B cell (primary cell): ENCODE data around the gene SOHLH1. TPM values are rescaled to one million over a fixed set of nuclear protein-coding genes. Genes with fewer than 3 reads are reported as not detected.

Experiments
- ATAC-seq: fragments of 200-7000 bp; cut with Tn5 transposase; one replicate; pipeline ENCODE4 v1.10.0; 2021; ENCODE audit warnings: low read depth, mild to moderate bottlenecking, moderate number of reproducible peaks, moderate library complexity
- CTCF ChIA-PET: fragments of 350-600 bp; sonication (Branson Sonifier 250); formaldehyde crosslinking; loops from one replicate; lab custom pipeline; 2021; ENCODE audit warnings: antibody characterized with exemption, inconsistent platforms; lab: Charles Lee
- POLR2A ChIA-PET: fragments of 350-600 bp; sonication (Branson Sonifier 250); formaldehyde crosslinking; loops from one replicate; lab custom pipeline; 2021; ENCODE audit warnings: antibody characterized with exemption; lab: Charles Lee
- DNase-seq: peaks from one replicate; pipeline ENCODE4 v3.0.0; 2013
- H2AFZ ChIP-seq: 2 replicates; pipeline ENCODE4 v1.6.1; 2012; ENCODE audit warnings: mild to moderate bottlenecking, low read depth, low read length; ENCODE audit not compliant: insufficient read depth, poor library complexity, severe bottlenecking
- H3K27ac ChIP-seq, 2 donors: 1 replicate in 1 of 2; 2 replicates in 1 of 2; pipeline ENCODE4 v1.5.1; 2012 to 2013; ENCODE audit warnings: low read length in 2 of 2, mild to moderate bottlenecking in 2 of 2, moderate library complexity in 1 of 2
- H3K27me3 ChIP-seq, 4 experiments: fragments of 200-600 bp in 1 of 4; sonication (generic) in 1 of 4; replicated peaks in 1 of 4; 1 replicate in 2 of 4; 2 replicates in 2 of 4; pipeline versions ENCODE4 v1.6.1 to v1.7.0; 2013 to 2016; ENCODE audit warnings: low read length in 3 of 4, mild to moderate bottlenecking in 2 of 4, mixed read lengths in 1 of 4, moderate library complexity in 1 of 4; ENCODE audit not compliant: insufficient read depth in 4 of 4, control insufficient read depth in 3 of 4; ENCODE audit errors: control extremely low read depth in 1 of 4
- H3K36me3 ChIP-seq, 2 experiments: replicated peaks in 1 of 2; 1 replicate in 1 of 2; 2 replicates in 1 of 2; pipeline versions ENCODE4 v1.6.1 to v1.7.1; 2013; ENCODE audit warnings: low read length in 1 of 2; ENCODE audit not compliant: insufficient read depth in 2 of 2, control insufficient read depth in 1 of 2; ENCODE audit errors: control extremely low read depth in 1 of 2, extremely low read depth in 1 of 2
- H3K4me1 ChIP-seq, 2 donors: fragments of 200-600 bp in 1 of 2; sonication (generic) in 1 of 2; 1 replicate in 1 of 2; 2 replicates in 1 of 2; pipeline versions ENCODE4 v1.5.1 to v1.6.1; 2013 to 2017; ENCODE audit warnings: low read length in 2 of 2; ENCODE audit not compliant: control insufficient read depth in 2 of 2, insufficient read depth in 2 of 2
- H3K4me2 ChIP-seq: replicated peaks from 2 replicates; pipeline ENCODE3; 2012; ENCODE audit warnings: mild to moderate bottlenecking, low read depth, low read length; ENCODE audit not compliant: poor library complexity, severe bottlenecking
- H3K4me3 ChIP-seq, 5 experiments: fragments of 200-600 bp in 1 of 5; sonication (generic) in 1 of 5; 1 replicate in 3 of 5; 2 replicates in 2 of 5; pipeline versions ENCODE4 v1.5.1 to v1.7.0; 2011 to 2016; ENCODE audit warnings: low read length in 4 of 5, mild to moderate bottlenecking in 4 of 5, low read depth in 2 of 5, control low read depth in 1 of 5, moderate library complexity in 1 of 5; ENCODE audit not compliant: insufficient read depth in 1 of 5; ENCODE audit errors: control extremely low read depth in 1 of 5, extremely low read depth in 1 of 5
- H3K79me2 ChIP-seq: fragments of 200-600 bp; sonication (generic); one replicate; pipeline ENCODE4 v1.6.0; 2016; ENCODE audit warnings: low read length; ENCODE audit not compliant: control insufficient read depth, insufficient read depth
- H3K9ac ChIP-seq: fragments of 200-600 bp; sonication (generic); 2 replicates; pipeline ENCODE4 v1.6.1; 2017; ENCODE audit warnings: mild to moderate bottlenecking, low read length, moderate library complexity
- H3K9me3 ChIP-seq, 3 donors: one replicate each; pipeline versions ENCODE4 v1.6.1 to v1.7.1; 2013; ENCODE audit warnings: low read length in 2 of 3; ENCODE audit not compliant: control insufficient read depth in 2 of 3, insufficient read depth in 1 of 3; ENCODE audit errors: control extremely low read depth in 1 of 3
- H4K20me1 ChIP-seq: 2 replicates; pipeline ENCODE4 v1.6.0; 2012; ENCODE audit warnings: mild to moderate bottlenecking, low read length; ENCODE audit not compliant: insufficient read depth, control insufficient read depth, poor library complexity, severe bottlenecking
- H3K27ac Mint-ChIP-seq: one replicate; pipeline ENCODE4 v1.8.0; 2021; ENCODE audit warnings: mixed read lengths
- H3K27me3 Mint-ChIP-seq: one replicate; pipeline ENCODE4 v1.8.0; 2021; ENCODE audit warnings: mixed read lengths
- H3K4me1 Mint-ChIP-seq: one replicate; pipeline ENCODE4 v1.8.0; 2021; ENCODE audit warnings: mixed read lengths
- H3K4me3 Mint-ChIP-seq: one replicate; pipeline ENCODE4 v1.8.0; 2021; ENCODE audit warnings: mixed read lengths
- H3K9me3 Mint-ChIP-seq: one replicate; pipeline ENCODE4 v1.8.0; 2022; ENCODE audit warnings: mixed read lengths; ENCODE audit not compliant: insufficient read depth
- CTCF ChIP-seq: fragments of 200-600 bp; IDR thresholded peaks from one replicate; pipeline ENCODE4 v1.8.0; 2022; ENCODE audit warnings: antibody characterized with exemption, mild to moderate bottlenecking
- EZH2 ChIP-seq: IDR thresholded peaks from 2 replicates; pipeline ENCODE4 v1.6.1; 2012; ENCODE audit warnings: borderline replicate concordance, low read depth, mild to moderate bottlenecking, moderate library complexity, low read length; ENCODE audit not compliant: insufficient read depth, poor library complexity, severe bottlenecking
- WGBS: methylation state at CpG from one replicate; pipeline ENCODE4 v1.1.5; 2013; ENCODE audit warnings: missing lambda C conversion rate; ENCODE audit not compliant: insufficient coverage; 5-methylcytosine and 5-hydroxymethylcytosine counted together
- intact Hi-C: fragments of 100-400 bp; cut with micrococcal nuclease; formaldehyde crosslinking; loops from one replicate; pipeline ENCODE4 v1.10.0; 2022
- polyA plus RNA-seq: library from polyadenylated mRNA; depleted of rRNA; stranded (reverse); fragments of >200 nt; gene quantifications from 2 replicates; pipeline ENCODE4 v1.2.3, GENCODE V29; 2012
- total RNA-seq, 2 donors: library from RNA; stranded (reverse); fragments of 120-200 nt in 1 of 2; gene quantifications; 1 replicate in 1 of 2; 2 replicates in 1 of 2; pipeline versions ENCODE4 v1.2.3 to v1.2.4, GENCODE V29; 2013 to 2022

Gene SOHLH1
- total and polyA plus RNA-seq, 2 donors (not counting 1 experiment from before 2014, with no cell fraction given) = not detected

GRCh38 chr9:135660407-135660806, 38.9 kb downstream of the SOHLH1 start:
- H2AFZ ChIP-seq = no peak overlapping the region
- no peak for TF ChIP-seq EZH2
- TF ChIP-seq CTCF = no peak
- ATAC-seq (no peak), DNase-seq (no peak)
- ChIA-PET POLR2A (no interaction called here), CTCF (no interaction called here)
- H3K27me3 ChIP-seq = peaks cover 0 to 4% (median 0%) of the 10 kb centered on the region in 4 experiments
- H3K9me3 ChIP-seq = peaks cover 0 to 6% (median 0%) of the 10 kb centered on the region in 3 donors
- WGBS = 93% methylated on average over 20 of the region's 22 CpGs
- no peak overlapping the region for H3K4me2 ChIP-seq
- no peak overlapping the region for H3K27ac Mint-ChIP-seq
- no peaks in the 10 kb centered on the region for H3K79me2 ChIP-seq
- H3K4me3 ChIP-seq = no peak overlapping the region
- H3K36me3 ChIP-seq = no peaks in the 10 kb centered on the region
- no peaks in the 10 kb centered on the region for H3K9me3 Mint-ChIP-seq
- H3K9ac ChIP-seq = no peak overlapping the region
- H3K4me1 Mint-ChIP-seq = no peaks in the 10 kb centered on the region
- H3K4me1 ChIP-seq = no peaks in the 10 kb centered on the region
- no peak overlapping the region for H3K27ac ChIP-seq
- no peak overlapping the region for H3K4me3 Mint-ChIP-seq
- intact Hi-C loops = no loop called here
- H3K27me3 Mint-ChIP-seq = peaks cover 4% of the 10 kb centered on the region
- no peaks in the 10 kb centered on the region for H4K20me1 ChIP-seq

GRCh38 chr9:135659252-135659651, 40.0 kb downstream of the SOHLH1 start:
- TF ChIP-seq EZH2 (no peak), CTCF (no peak)
- no peaks in the 10 kb centered on the region for H3K79me2 ChIP-seq
- H2AFZ ChIP-seq = no peak overlapping the region
- H3K36me3 ChIP-seq = no peaks in the 10 kb centered on the region
- H3K9ac ChIP-seq = no peak overlapping the region
- Mint-ChIP-seq H3K9me3 (no peaks in the 10 kb centered on the region), H3K4me1 (no peaks in the 10 kb centered on the region), H3K27ac (no peak overlapping the region), H3K27me3 (peaks cover 9% of the 10 kb centered on the region), H3K4me3 (no peak overlapping the region)
- H3K4me1 ChIP-seq = no peaks in the 10 kb centered on the region
- H3K4me2 ChIP-seq = no peak overlapping the region
- POLR2A ChIA-PET = no interaction called here
- CTCF ChIA-PET = no interaction called here
- H3K27me3 ChIP-seq = peaks cover 0 to 4% (median 0%) of the 10 kb centered on the region in 4 experiments
- intact Hi-C loops = no loop called here
- peaks cover 0 to 6% (median 0%) of the 10 kb centered on the region in 3 donors for H3K9me3 ChIP-seq
- DNase-seq = no peak
- 85% methylated on average over 13 of the region's 13 CpGs for WGBS
- H3K4me3 ChIP-seq = no peak overlapping the region
- no peak overlapping the region for H3K27ac ChIP-seq
- no peak for ATAC-seq
- no peaks in the 10 kb centered on the region for H4K20me1 ChIP-seq
